Large intestine (tissue), 3 donors: ENCODE measurements around the gene TAF11L11. TPM values are rescaled to one million over a fixed set of nuclear protein-coding genes. Genes with fewer than 3 reads are reported as not detected.
"Not testable (repeated sequence)": the region's sequence is repeated elsewhere in the genome, so short reads cannot be mapped to it uniquely, and the experiment has no call there.

Experiments used
- DNase-seq, 2 donors: peaks; one replicate each; pipeline versions ENCODE4 v3.0.0 to v3.0.0-alpha.2; 2013
- H3K27ac ChIP-seq: one replicate; pipeline ENCODE4 v1.5.1; 2013; ENCODE audit warnings: low read length
- H3K27me3 ChIP-seq: 2 replicates; pipeline ENCODE4 v1.6.1; 2013; ENCODE audit warnings: low read length; ENCODE audit not compliant: control insufficient read depth, insufficient read depth
- H3K36me3 ChIP-seq: 2 replicates; pipeline ENCODE4 v1.6.1; 2013; ENCODE audit warnings: low read length; ENCODE audit not compliant: control insufficient read depth, insufficient read depth
- H3K4me1 ChIP-seq: one replicate; pipeline ENCODE4 v1.6.1; 2013; ENCODE audit warnings: low read length; ENCODE audit not compliant: control insufficient read depth, insufficient read depth
- H3K4me3 ChIP-seq: one replicate; pipeline ENCODE4 v1.5.1; 2013; ENCODE audit warnings: low read length
- H3K9me3 ChIP-seq: one replicate; pipeline ENCODE4 v1.6.1; 2013; ENCODE audit warnings: mild to moderate bottlenecking, low read depth, low read length, moderate library complexity; ENCODE audit not compliant: control insufficient read depth
- WGBS: methylation state at CpG from one replicate; pipeline ENCODE4 v1.1.5; 2013; ENCODE audit warnings: low lambda C conversion rate; ENCODE audit not compliant: insufficient coverage; 5-methylcytosine and 5-hydroxymethylcytosine counted together
- polyA plus RNA-seq: library from polyadenylated mRNA; unstranded; fragments of 120-200 nt; gene quantifications from one replicate; pipeline ENCODE4 v1.2.1, GENCODE V29; 2013

The TAF11L11 gene
- polyA plus RNA-seq, 1 donor, result not detected

GRCh38 chr5:17620627-17621026, 16.6 kb downstream of the TAF11L11 start:
- Histone ChIP-seq H3K36me3 (no peaks in the 10 kb centered on the region), H3K27ac (no peak overlapping the region), H3K4me1 (no peaks in the 10 kb centered on the region), H3K9me3 (peaks cover 10% of the 10 kb centered on the region), H3K4me3 (no peak overlapping the region), H3K27me3 (no peaks in the 10 kb centered on the region)
- no peak for DNase-seq
- no CpG with 5 or more reads among the region's 17 CpGs for WGBS

DNA sequence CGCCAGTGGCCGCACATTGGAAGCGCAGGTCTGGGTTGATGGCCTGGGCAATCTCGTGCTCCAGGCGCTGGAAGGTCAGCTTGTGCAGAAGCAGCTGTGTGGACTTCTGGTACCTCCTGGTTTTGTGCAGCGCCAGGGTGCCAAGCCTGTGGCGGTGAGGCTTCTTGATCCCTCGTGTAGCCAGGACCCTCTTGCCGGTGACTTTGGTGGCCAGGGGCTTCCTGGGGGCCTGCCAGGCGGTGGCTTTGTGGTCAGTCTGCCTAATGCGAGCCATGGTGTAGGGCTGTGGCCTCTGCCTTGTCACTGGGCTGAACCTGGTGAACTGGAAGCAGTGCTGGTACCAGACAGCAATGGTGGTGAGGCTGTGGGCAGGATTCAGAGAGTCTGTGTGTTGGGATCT, 21.7 kb downstream of the TAF11L11 start:
- DNase-seq, result no peak
- Histone ChIP-seq H3K27me3 (no peaks in the 10 kb centered on the region), H3K4me3 (no peak overlapping the region), H3K9me3 (peaks cover 9% of the 10 kb centered on the region), H3K36me3 (no peaks in the 10 kb centered on the region), H3K4me1 (no peaks in the 10 kb centered on the region), H3K27ac (no peak overlapping the region)
- WGBS, result no CpG with 5 or more reads among the region's 11 CpGs

DNA sequence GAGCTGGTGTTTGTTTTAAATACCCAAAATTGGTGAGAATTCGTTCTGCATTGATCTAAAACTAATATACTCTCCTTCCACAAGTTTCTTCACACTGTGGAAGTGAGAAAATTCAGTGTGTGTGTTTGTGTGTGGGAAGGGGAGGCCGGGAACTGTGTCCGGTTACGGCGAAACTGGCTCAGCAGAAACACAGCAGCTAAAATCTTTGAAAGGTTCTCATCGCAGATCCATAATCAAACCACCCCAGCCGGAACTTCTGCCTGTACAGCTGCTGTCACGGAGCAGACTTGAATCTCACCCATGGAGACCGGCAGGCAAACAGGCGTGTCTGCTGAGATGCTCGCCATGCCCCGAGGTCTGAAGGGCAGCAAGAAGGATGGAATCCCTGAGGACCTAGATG, 27.8 kb downstream of the TAF11L11 start, which contains the start of gene TAF11L13:
Gene TAF11L13 (plus strand): TSS at position 301 of the 400 bp plus-strand sequence.
- not testable (repeated sequence) for H3K4me1 ChIP-seq, H3K4me3 ChIP-seq, DNase-seq, H3K27ac ChIP-seq, H3K27me3 ChIP-seq, H3K9me3 ChIP-seq, H3K36me3 ChIP-seq
- WGBS, result no CpG with 5 or more reads among the region's 12 CpGs

DNA sequence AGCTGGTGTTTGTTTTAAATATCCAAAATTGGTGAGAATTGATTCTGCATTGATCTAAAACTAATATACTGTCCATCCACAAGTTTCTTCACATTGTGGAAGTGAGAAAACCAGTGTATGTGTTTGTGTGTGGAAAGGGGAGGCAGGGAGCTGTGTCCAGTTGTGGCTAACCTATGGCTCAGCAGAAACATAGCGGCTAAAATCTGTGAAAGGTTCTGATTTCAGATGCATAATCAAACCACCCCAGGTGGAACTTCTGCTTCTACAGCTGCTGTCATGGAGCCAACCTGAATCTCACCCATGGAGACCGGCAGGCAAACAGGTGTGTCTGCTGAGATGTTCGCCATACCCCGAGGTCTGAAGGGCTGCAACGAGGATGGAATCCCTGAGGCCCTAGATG, 30.2 kb downstream of the TAF11L11 start, which contains the start of gene TAF11L14:
Gene TAF11L14 (plus strand): TSS at position 301 of the 400 bp plus-strand sequence.
- Histone ChIP-seq H3K27ac (no peak within 1 kb of the TSS), H3K9me3 (peaks cover 3% of the 10 kb centered on the region), H3K4me1 (no peaks in the 10 kb centered on the region), H3K36me3 (no peaks in the 10 kb centered on the region), H3K27me3 (no peaks in the 10 kb centered on the region), H3K4me3 (no peak within 1 kb of the TSS)
- no CpG with 5 or more reads among the region's 5 CpGs for WGBS
- no peak for DNase-seq

- H3K27me3 ChIP-seq, H3K4me1 ChIP-seq, H3K36me3 ChIP-seq, DNase-seq, H3K9me3 ChIP-seq, H3K27ac ChIP-seq, H3K4me3 ChIP-seq: not testable (repeated sequence)
- WGBS, result no CpG with 5 or more reads among the region's 10 CpGs
These were observed 45.2 kb downstream of the TAF11L11 start for GRCh38 chr5:17649232-17649631.

- DNase-seq, H3K27me3 ChIP-seq, H3K4me3 ChIP-seq, H3K27ac ChIP-seq, H3K36me3 ChIP-seq, H3K4me1 ChIP-seq: not testable (repeated sequence)
- WGBS, result no CpG with 5 or more reads among the region's 32 CpGs
- peaks cover 10% of the 10 kb centered on the region for H3K9me3 ChIP-seq
These were observed 51.3 kb downstream of the TAF11L11 start for GRCh38 chr5:17655201-17655759.

Other genes starting within 250 kb of the TAF11L11 start
- not detected for gene TAF11L2, start 106.0 kb upstream of the TAF11L11 start, polyA plus RNA-seq
- not detected for gene TAF11L3, start 85.8 kb upstream of the TAF11L11 start, polyA plus RNA-seq
- not detected for gene TAF11L4, start 82.4 kb upstream of the TAF11L11 start, polyA plus RNA-seq
- gene TAF11L5, start 78.9 kb upstream of the TAF11L11 start, polyA plus RNA-seq, result not detected
- not detected for gene TAF11L6, start 75.5 kb upstream of the TAF11L11 start, polyA plus RNA-seq
- not detected for gene TAF11L7, start 18.4 kb upstream of the TAF11L11 start, polyA plus RNA-seq
- not detected for gene TAF11L8, start 13.2 kb upstream of the TAF11L11 start, polyA plus RNA-seq
- gene TAF11L9, start 9.8 kb upstream of the TAF11L11 start, polyA plus RNA-seq, result not detected
- gene TAF11L10, start 6.4 kb upstream of the TAF11L11 start, polyA plus RNA-seq, result not detected
- not detected for gene TAF11L12, start 6.2 kb downstream of the TAF11L11 start, polyA plus RNA-seq
- not detected for gene TAF11L13, start 27.9 kb downstream of the TAF11L11 start, polyA plus RNA-seq
- gene TAF11L14, start 30.3 kb downstream of the TAF11L11 start, polyA plus RNA-seq, result not detected